GM18499 (cell line): Measurements from ENCODE around the gene PRDM16.

Experiments
- ATAC-seq: cut with Tn5 transposase; IDR thresholded peaks from one replicate; pipeline ENCODE4 v1.9.1; 2021; ENCODE audit warnings: moderate number of reproducible peaks; ENCODE audit not compliant: insufficient read depth, unreplicated experiment

PRDM16 gene

GRCh38 chr1:3408751-3409266 is 339.8 kb downstream of the PRDM16 start:
- no peak for ATAC-seq

- ATAC-seq: no peak
Measured at GRCh38 chr1:3409366-3410141, 340.6 kb downstream of the PRDM16 start.

- no peak for ATAC-seq
Measured at GRCh38 chr1:3410142-3410925, 341.3 kb downstream of the PRDM16 start.

GRCh38 chr1:3411806-3412205 is 342.8 kb downstream of the PRDM16 start:
- no peak for ATAC-seq

GRCh38 chr1:3412376-3412775 is 343.4 kb downstream of the PRDM16 start:
- no peak for ATAC-seq

GRCh38 chr1:3413975-3414710 is 345.1 kb downstream of the PRDM16 start:
- ATAC-seq: no peak

- ATAC-seq: no peak
Measured at GRCh38 chr1:3415260-3416090, 346.5 kb downstream of the PRDM16 start.

GRCh38 chr1:3417082-3417739 is 348.2 kb downstream of the PRDM16 start:
- no peak for ATAC-seq

GRCh38 chr1:3417934-3418333 is 348.9 kb downstream of the PRDM16 start:
- ATAC-seq: no peak

- no peak for ATAC-seq
Measured at GRCh38 chr1:3418600-3418999, 349.6 kb downstream of the PRDM16 start.

GRCh38 chr1:3419415-3420204 is 350.6 kb downstream of the PRDM16 start:
- ATAC-seq: no peak

- no peak for ATAC-seq
Measured at GRCh38 chr1:3420218-3420951, 351.4 kb downstream of the PRDM16 start.

- no peak for ATAC-seq
Measured at GRCh38 chr1:3422638-3423037, 353.6 kb downstream of the PRDM16 start.

- ATAC-seq: no peak
Measured at GRCh38 chr1:3423245-3423829, 354.3 kb downstream of the PRDM16 start.

- no peak for ATAC-seq
Measured at GRCh38 chr1:3423896-3424611, 355.1 kb downstream of the PRDM16 start.

GRCh38 chr1:3425486-3426215 is 356.6 kb downstream of the PRDM16 start:
- no peak for ATAC-seq
